ENCODE data around the gene MYH15. TPM values are rescaled to one million over a fixed set of nuclear protein-coding genes. Genes with fewer than 3 reads are reported as not detected.
A peak's percentile ranks its signal among the peaks of the same experiment; 100 is the strongest.

MYH15 gene
- total and polyA plus RNA-seq, 4 donors = 0.06 to 0.31 (median 0.25) TPM

DNA sequence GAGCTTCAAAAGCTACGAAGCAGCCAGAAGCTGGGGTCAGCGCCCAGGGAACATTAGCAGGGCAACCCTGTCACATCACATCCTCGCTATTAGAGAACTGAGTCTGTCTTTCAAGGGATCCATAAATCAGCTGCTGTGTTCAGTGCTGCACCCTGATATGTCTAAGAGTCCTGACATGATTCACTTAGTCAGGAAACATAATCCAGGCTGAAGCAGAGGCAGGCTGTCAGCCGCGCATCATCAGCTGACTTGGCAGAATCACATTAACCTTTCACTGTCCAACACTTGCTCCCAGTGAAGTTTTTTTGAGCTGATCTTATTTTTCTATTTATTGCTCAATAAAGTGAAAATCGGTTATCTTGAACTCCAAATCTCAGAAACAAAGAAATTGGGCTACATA is 23.5 kb downstream of the MYH15 start:
- H3K36me3 ChIP-seq (ENCODE audit: control insufficient read depth in 4 of 4, insufficient read depth in 4 of 4, low read length in 4 of 4) = no peaks in the 10 kb centered on the region
- 33 to 54% methylated on average over 6 of the region's 6 CpGs for WGBS, 2 donors
- no peak overlapping the region for H3K4me3 ChIP-seq
- no peak overlapping the region for H3K9ac ChIP-seq (ENCODE audit: insufficient read depth in 1 of 2, low read length in 2 of 2)
- H3K9me3 ChIP-seq (ENCODE audit: control insufficient read depth in 4 of 4, insufficient read depth in 3 of 4, low read length in 3 of 4) = no peaks in the 10 kb centered on the region
- DNase-seq = peak; percentile 59 to 85 (median 72)
- TF ChIP-seq, protein P1, sequence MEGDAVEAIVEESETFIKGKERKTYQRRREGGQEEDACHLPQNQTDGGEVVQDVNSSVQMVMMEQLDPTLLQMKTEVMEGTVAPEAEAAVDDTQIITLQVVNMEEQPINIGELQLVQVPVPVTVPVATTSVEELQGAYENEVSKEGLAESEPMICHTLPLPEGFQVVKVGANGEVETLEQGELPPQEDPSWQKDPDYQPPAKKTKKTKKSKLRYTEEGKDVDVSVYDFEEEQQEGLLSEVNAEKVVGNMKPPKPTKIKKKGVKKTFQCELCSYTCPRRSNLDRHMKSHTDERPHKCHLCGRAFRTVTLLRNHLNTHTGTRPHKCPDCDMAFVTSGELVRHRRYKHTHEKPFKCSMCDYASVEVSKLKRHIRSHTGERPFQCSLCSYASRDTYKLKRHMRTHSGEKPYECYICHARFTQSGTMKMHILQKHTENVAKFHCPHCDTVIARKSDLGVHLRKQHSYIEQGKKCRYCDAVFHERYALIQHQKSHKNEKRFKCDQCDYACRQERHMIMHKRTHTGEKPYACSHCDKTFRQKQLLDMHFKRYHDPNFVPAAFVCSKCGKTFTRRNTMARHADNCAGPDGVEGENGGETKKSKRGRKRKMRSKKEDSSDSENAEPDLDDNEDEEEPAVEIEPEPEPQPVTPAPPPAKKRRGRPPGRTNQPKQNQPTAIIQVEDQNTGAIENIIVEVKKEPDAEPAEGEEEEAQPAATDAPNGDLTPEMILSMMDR (IDR thresholded peaks at IDR 0.05; ENCODE audit: control extremely low read depth, extremely low read depth) = no peak
- no peak overlapping the region for H3K27ac ChIP-seq (ENCODE audit: low read depth in 1 of 2, low read length in 1 of 2)
- H3K4me1 ChIP-seq (ENCODE audit: control insufficient read depth in 5 of 5, insufficient read depth in 5 of 5, low read length in 5 of 5) = peaks cover 0 to 23% (median 0%) of the 10 kb centered on the region in 5 donors
- no peak for ATAC-seq (ENCODE audit: insufficient read depth, low FRiP score)
- no peaks in the 10 kb centered on the region for H3K27me3 ChIP-seq (ENCODE audit: control insufficient read depth in 3 of 3, insufficient read depth in 3 of 3, low read length in 2 of 3)

DNA sequence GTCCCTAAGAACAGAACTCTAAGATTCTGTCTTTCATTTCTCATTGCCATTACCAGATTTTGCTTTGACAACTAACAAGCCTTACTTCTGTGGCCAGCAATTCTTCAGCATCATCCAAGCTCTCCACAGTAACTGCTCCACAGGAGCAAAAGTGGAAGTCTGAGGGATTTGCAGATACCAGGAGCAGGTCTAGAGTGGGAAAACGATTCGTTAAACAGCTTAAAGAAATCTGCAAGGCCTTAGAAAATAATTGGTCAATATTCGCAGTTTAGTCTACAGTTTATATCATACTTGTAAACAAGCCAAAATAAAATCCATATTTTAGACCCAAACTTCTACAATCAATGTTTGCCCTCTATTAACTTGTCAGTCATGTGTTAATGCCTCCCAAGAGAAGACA is 24.1 kb downstream of the MYH15 start:
- no peaks in the 10 kb centered on the region for H3K27me3 ChIP-seq (ENCODE audit: control insufficient read depth in 3 of 3, insufficient read depth in 3 of 3, low read length in 2 of 3)
- DNase-seq (peak in 2 of 3 donors; percentile 10), ATAC-seq (ENCODE audit: insufficient read depth, low FRiP score) (no peak)
- H3K9me3 ChIP-seq (ENCODE audit: control insufficient read depth in 4 of 4, insufficient read depth in 3 of 4, low read length in 3 of 4) = no peaks in the 10 kb centered on the region
- peaks cover 0 to 23% (median 0%) of the 10 kb centered on the region in 5 donors for H3K4me1 ChIP-seq (ENCODE audit: control insufficient read depth in 5 of 5, insufficient read depth in 5 of 5, low read length in 5 of 5)
- H3K27ac ChIP-seq (ENCODE audit: low read depth in 1 of 2, low read length in 1 of 2) = no peak overlapping the region
- 83 to 92% methylated on average over 3 of the region's 3 CpGs for WGBS, 2 donors
- no peak overlapping the region for H3K4me3 ChIP-seq
- no peaks in the 10 kb centered on the region for H3K36me3 ChIP-seq (ENCODE audit: control insufficient read depth in 4 of 4, insufficient read depth in 4 of 4, low read length in 4 of 4)
- H3K9ac ChIP-seq (ENCODE audit: insufficient read depth in 1 of 2, low read length in 2 of 2) = no peak overlapping the region
- TF ChIP-seq, protein P1 (IDR thresholded peaks at IDR 0.05; ENCODE audit: control extremely low read depth, extremely low read depth) = no peak

DNA sequence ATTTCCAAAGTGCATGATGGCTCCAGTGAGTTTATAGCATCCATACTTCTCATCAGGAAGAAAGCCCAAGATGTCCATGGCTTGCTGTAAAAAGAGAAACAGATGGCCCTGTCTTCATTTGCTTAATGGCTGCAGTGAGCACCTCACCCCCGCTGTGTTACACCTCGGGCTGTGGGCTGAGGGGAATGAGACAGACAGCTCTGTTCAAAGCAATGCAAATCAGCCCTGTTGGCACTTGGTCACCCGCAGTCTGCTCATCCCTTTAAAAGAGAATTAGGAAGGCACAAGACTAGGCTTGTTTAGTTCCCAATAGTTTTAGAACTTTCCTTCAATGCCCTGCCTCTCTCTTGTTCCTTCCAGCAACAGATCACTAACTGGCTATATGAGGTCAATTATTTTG is 25.2 kb downstream of the MYH15 start:
- Histone ChIP-seq H3K4me1 (ENCODE audit: control insufficient read depth in 5 of 5, insufficient read depth in 5 of 5, low read length in 5 of 5) (peaks cover 0 to 23% (median 0%) of the 10 kb centered on the region in 5 donors), H3K9ac (ENCODE audit: insufficient read depth in 1 of 2, low read length in 2 of 2) (no peak overlapping the region), H3K27ac (ENCODE audit: low read depth in 1 of 2, low read length in 1 of 2) (no peak overlapping the region), H3K36me3 (ENCODE audit: control insufficient read depth in 4 of 4, insufficient read depth in 4 of 4, low read length in 4 of 4) (no peaks in the 10 kb centered on the region), H3K9me3 (ENCODE audit: control insufficient read depth in 4 of 4, insufficient read depth in 3 of 4, low read length in 3 of 4) (no peaks in the 10 kb centered on the region), H3K4me3 (no peak overlapping the region), H3K27me3 (ENCODE audit: control insufficient read depth in 3 of 3, insufficient read depth in 3 of 3, low read length in 2 of 3) (no peaks in the 10 kb centered on the region)
- TF ChIP-seq, protein P1 (IDR thresholded peaks at IDR 0.05; ENCODE audit: control extremely low read depth, extremely low read depth) = no peak
- DNase-seq (no peak), ATAC-seq (ENCODE audit: insufficient read depth, low FRiP score) (no peak)
- WGBS, 2 donors = 86% methylated on average over 3 of the region's 3 CpGs

DNA sequence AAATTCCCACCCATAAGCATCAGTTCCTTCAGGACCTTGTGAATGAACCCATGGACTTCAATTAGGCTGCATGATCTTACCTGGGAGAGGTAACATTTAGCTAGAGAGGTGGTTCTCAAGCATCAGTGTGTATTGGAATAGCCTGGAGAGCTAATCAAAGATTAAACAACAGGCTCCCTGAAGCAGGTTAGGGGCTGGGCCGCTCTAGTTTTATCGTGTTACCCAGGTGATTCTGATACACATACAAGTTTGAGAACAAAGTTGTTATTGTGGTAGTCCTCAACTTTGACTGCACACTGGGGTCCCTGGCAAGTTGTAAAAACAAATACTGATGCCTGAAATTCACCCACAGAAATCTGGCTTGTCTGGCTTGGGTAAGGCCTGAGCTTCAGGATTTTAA is 31.2 kb downstream of the MYH15 start:
- ATAC-seq (ENCODE audit: insufficient read depth, low FRiP score) (no peak), DNase-seq (peak in 2 of 3 donors; percentile 13 to 16)
- Histone ChIP-seq H3K9me3 (ENCODE audit: control insufficient read depth in 4 of 4, insufficient read depth in 3 of 4, low read length in 3 of 4) (no peaks in the 10 kb centered on the region), H3K27me3 (ENCODE audit: control insufficient read depth in 3 of 3, insufficient read depth in 3 of 3, low read length in 2 of 3) (no peaks in the 10 kb centered on the region), H3K27ac (ENCODE audit: low read depth in 1 of 2, low read length in 1 of 2) (no peak overlapping the region), H3K36me3 (ENCODE audit: control insufficient read depth in 4 of 4, insufficient read depth in 4 of 4, low read length in 4 of 4) (no peaks in the 10 kb centered on the region), H3K4me1 (ENCODE audit: control insufficient read depth in 5 of 5, insufficient read depth in 5 of 5, low read length in 5 of 5) (peaks cover 0 to 5% (median 0%) of the 10 kb centered on the region in 5 donors), H3K4me3 (no peak overlapping the region), H3K9ac (ENCODE audit: insufficient read depth in 1 of 2, low read length in 2 of 2) (no peak overlapping the region)
- TF ChIP-seq, protein P1 (IDR thresholded peaks at IDR 0.05; ENCODE audit: control extremely low read depth, extremely low read depth) = no peak
- WGBS, 2 donors = 64 to 85% methylated on average over 2 of the region's 2 CpGs

All from lung (tissue), 12 donors.